ENCODE measurements around the gene CSKMT. TPM values are rescaled to one million over a fixed set of nuclear protein-coding genes. Genes with fewer than 3 reads are reported as not detected.
"Not testable (repeated sequence)": the region's sequence is repeated elsewhere in the genome, so short reads cannot be mapped to it uniquely, and the experiment has no call there.

CSKMT gene
- polyA plus RNA-seq, 1 donor, result 5.9 TPM

GRCh38 chr11:62687508-62688396 is 22.6 kb downstream of the CSKMT start:
- no peak for DNase-seq

- DNase-seq, result no peak
Observed at GRCh38 chr11:62688491-62688890, 23.4 kb downstream of the CSKMT start.

GRCh38 chr11:62689421-62690183 is 24.5 kb downstream of the CSKMT start, which contains the start of gene LRRN4CL:
Gene LRRN4CL, minus strand, starts transcription at chr11:62689530. Its CDS starts 1,022 bp downstream, at chr11:62688508.
- no peak for DNase-seq

GRCh38 chr11:62693624-62694023 is 28.5 kb downstream of the CSKMT start:
- DNase-seq, result not testable (repeated sequence)

- no peak for DNase-seq
Observed at GRCh38 chr11:62694455-62695167, 29.5 kb downstream of the CSKMT start.

GRCh38 chr11:62702246-62702645 is 37.1 kb downstream of the CSKMT start:
- no peak for DNase-seq

GRCh38 chr11:62703921-62704320 is 38.8 kb downstream of the CSKMT start:
- DNase-seq, result not testable (repeated sequence)

GRCh38 chr11:62705413-62705812 is 40.3 kb downstream of the CSKMT start:
- DNase-seq, result no peak

- DNase-seq, result peak; percentile 91
Observed at GRCh38 chr11:62705880-62706849, 41.1 kb downstream of the CSKMT start.

- DNase-seq, result no peak
Observed at GRCh38 chr11:62706850-62707247, 41.7 kb downstream of the CSKMT start.

GRCh38 chr11:62707277-62707861 is 42.3 kb downstream of the CSKMT start, which contains the start of the genes BSCL2 and GNG3:
Gene BSCL2, minus strand, starts transcription at chr11:62707424. Its CDS starts 229 bp downstream, at chr11:62707195.
Gene GNG3, plus strand, starts transcription at chr11:62707676. Its CDS starts 620 bp downstream, at chr11:62708296.
- DNase-seq, result peak; percentile 88

GRCh38 chr11:62708392-62708791 is 43.3 kb downstream of the CSKMT start:
- no peak for DNase-seq

- no peak for DNase-seq
Observed at GRCh38 chr11:62708793-62709192, 43.7 kb downstream of the CSKMT start.

GRCh38 chr11:62709247-62710000 is 44.3 kb downstream of the CSKMT start:
- DNase-seq, result peak; percentile 99

- DNase-seq, result no peak
Observed at GRCh38 chr11:62710001-62710345, 44.9 kb downstream of the CSKMT start.

GRCh38 chr11:62712276-62712812 is 47.2 kb downstream of the CSKMT start:
- DNase-seq, result no peak

- no peak for DNase-seq
Observed at GRCh38 chr11:62712861-62713260, 47.7 kb downstream of the CSKMT start.

GRCh38 chr11:62713343-62713742 is 48.2 kb downstream of the CSKMT start:
- no peak for DNase-seq

All from left kidney (tissue), 2 donors.